Duodenal mucosa (tissue), 2 donors: Measurements from ENCODE around the gene FBXW10B.
"Not testable (repeated sequence)": the region's sequence is repeated elsewhere in the genome, so short reads cannot be mapped to it uniquely, and the experiment has no call there.

Experiments
- H3K27ac ChIP-seq: one replicate; pipeline ENCODE4 v1.7.0; 2013; ENCODE audit warnings: low read depth, low read length
- H3K27me3 ChIP-seq, 2 donors: one replicate each; pipeline ENCODE4 v1.7.0; 2013; ENCODE audit warnings: low read length in 2 of 2, control low read depth in 1 of 2; ENCODE audit not compliant: insufficient read depth in 2 of 2, control insufficient read depth in 1 of 2
- H3K36me3 ChIP-seq, 2 donors: one replicate each; pipeline ENCODE4 v1.7.0; 2013; ENCODE audit warnings: low read length in 2 of 2, control low read depth in 1 of 2; ENCODE audit not compliant: insufficient read depth in 2 of 2, control insufficient read depth in 1 of 2
- H3K4me1 ChIP-seq, 2 donors: one replicate each; pipeline ENCODE4 v1.7.0; 2013; ENCODE audit warnings: low read length in 2 of 2, control low read depth in 1 of 2; ENCODE audit not compliant: insufficient read depth in 2 of 2, control insufficient read depth in 1 of 2
- H3K4me3 ChIP-seq, 2 donors: one replicate each; pipeline ENCODE4 v1.7.0; 2013; ENCODE audit warnings: low read length in 2 of 2, low read depth in 1 of 2
- H3K9ac ChIP-seq, 2 donors: one replicate each; pipeline ENCODE4 v1.7.0; 2013; ENCODE audit warnings: low read length in 2 of 2, low read depth in 1 of 2
- H3K9me3 ChIP-seq, 2 donors: one replicate each; pipeline ENCODE4 v1.7.0; 2013; ENCODE audit warnings: low read length in 2 of 2, control low read depth in 1 of 2; ENCODE audit not compliant: control insufficient read depth in 1 of 2

Gene FBXW10B

GRCh38 chr17:15642014-15642413 is 22.5 kb upstream of the FBXW10B start:
- H3K27me3 ChIP-seq, H3K36me3 ChIP-seq, H3K27ac ChIP-seq, H3K9me3 ChIP-seq, H3K9ac ChIP-seq, H3K4me3 ChIP-seq, H3K4me1 ChIP-seq: not testable (repeated sequence)

GRCh38 chr17:15630930-15631453 is 11.5 kb upstream of the FBXW10B start:
- H3K27me3 ChIP-seq, H3K36me3 ChIP-seq, H3K4me1 ChIP-seq, H3K9me3 ChIP-seq, H3K9ac ChIP-seq, H3K4me3 ChIP-seq, H3K27ac ChIP-seq: not testable (repeated sequence)

GRCh38 chr17:15629991-15630390 is 10.5 kb upstream of the FBXW10B start:
- not testable (repeated sequence) for H3K4me3 ChIP-seq, H3K9ac ChIP-seq, H3K36me3 ChIP-seq, H3K27me3 ChIP-seq, H3K27ac ChIP-seq, H3K4me1 ChIP-seq, H3K9me3 ChIP-seq

- H3K4me1 ChIP-seq: not testable (repeated sequence)
Observed at GRCh38 chr17:15623661-15624209, 4.2 kb upstream of the FBXW10B start.

GRCh38 chr17:15623255-15623654 is 3.8 kb upstream of the FBXW10B start:
- not testable (repeated sequence) for H3K27ac ChIP-seq, H3K27me3 ChIP-seq, H3K9ac ChIP-seq, H3K4me3 ChIP-seq, H3K4me1 ChIP-seq, H3K9me3 ChIP-seq, H3K36me3 ChIP-seq

More at GRCh38 chr17:15623661-15624209, 4.2 kb upstream of the FBXW10B start:
- H3K9ac ChIP-seq, H3K9me3 ChIP-seq, H3K27me3 ChIP-seq, H3K36me3 ChIP-seq, H3K27ac ChIP-seq, H3K4me3 ChIP-seq: not testable (repeated sequence)

- not testable (repeated sequence) for H3K9ac ChIP-seq, H3K27me3 ChIP-seq
Observed at GRCh38 chr17:15622124-15622523, 2.6 kb upstream of the FBXW10B start.

GRCh38 chr17:15616828-15617227 is 2.7 kb downstream of the FBXW10B start:
- not testable (repeated sequence) for H3K36me3 ChIP-seq, H3K4me3 ChIP-seq, H3K9ac ChIP-seq, H3K4me1 ChIP-seq, H3K27ac ChIP-seq, H3K27me3 ChIP-seq, H3K9me3 ChIP-seq

More at GRCh38 chr17:15622124-15622523, 2.6 kb upstream of the FBXW10B start:
- not testable (repeated sequence) for H3K36me3 ChIP-seq, H3K4me1 ChIP-seq, H3K9me3 ChIP-seq, H3K27ac ChIP-seq, H3K4me3 ChIP-seq

- H3K4me1 ChIP-seq, H3K27ac ChIP-seq, H3K9ac ChIP-seq, H3K4me3 ChIP-seq, H3K27me3 ChIP-seq, H3K36me3 ChIP-seq, H3K9me3 ChIP-seq: not testable (repeated sequence)
Observed at GRCh38 chr17:15615850-15616249, 3.7 kb downstream of the FBXW10B start.

GRCh38 chr17:15613111-15613510 is 6.4 kb downstream of the FBXW10B start:
- not testable (repeated sequence) for H3K27me3 ChIP-seq, H3K4me1 ChIP-seq, H3K9ac ChIP-seq, H3K27ac ChIP-seq, H3K4me3 ChIP-seq, H3K9me3 ChIP-seq, H3K36me3 ChIP-seq

GRCh38 chr17:15592960-15593359 is 26.5 kb downstream of the FBXW10B start:
- not testable (repeated sequence) for H3K27me3 ChIP-seq, H3K27ac ChIP-seq, H3K9me3 ChIP-seq, H3K9ac ChIP-seq, H3K36me3 ChIP-seq, H3K4me1 ChIP-seq, H3K4me3 ChIP-seq

- not testable (repeated sequence) for H3K9me3 ChIP-seq, H3K4me1 ChIP-seq, H3K27me3 ChIP-seq, H3K9ac ChIP-seq, H3K36me3 ChIP-seq, H3K4me3 ChIP-seq, H3K27ac ChIP-seq
Observed at GRCh38 chr17:15591986-15592385, 27.5 kb downstream of the FBXW10B start.
